Bronchial epithelial cell (primary cell): Measurements from ENCODE around the gene S100A11. TPM values are rescaled to one million over a fixed set of nuclear protein-coding genes. Genes with fewer than 3 reads are reported as not detected.

Experiments used
- DNase-seq: peaks from one replicate; pipeline ENCODE4 v3.0.0-alpha.2; 2010; ENCODE audit warnings: low read depth
- FAIRE-seq: peaks from 2 replicates; lab custom pipeline; 2011; peaks lifted over from hg19 to GRCh38; lab: Jason Lieb, UNC
- H3K27me3 ChIP-seq: 2 replicates; pipeline ENCODE4 v1.5.1; 2011; ENCODE audit warnings: low read length; ENCODE audit not compliant: control insufficient read depth, insufficient read depth
- H3K36me3 ChIP-seq: 2 replicates; pipeline ENCODE4 v1.5.1; 2011; ENCODE audit warnings: low read length; ENCODE audit not compliant: control insufficient read depth, insufficient read depth
- H3K4me3 ChIP-seq: 2 replicates; pipeline ENCODE4 v1.5.1; 2011; ENCODE audit warnings: mild to moderate bottlenecking, low read depth, low read length, control low read depth
- CTCF ChIP-seq: IDR thresholded peaks from 2 replicates; pipeline ENCODE4 v1.5.1; 2011; ENCODE audit warnings: mild to moderate bottlenecking, moderate library complexity, low read length, control low read depth, inconsistent platforms; ENCODE audit not compliant: insufficient read depth, severe bottlenecking
- total RNA-seq: library from RNA; depleted of rRNA; stranded (reverse); fragments of >200 nt; gene quantifications from 2 replicates; pipeline ENCODE4 v1.2.1, GENCODE V29; 2014

Gene S100A11
- total RNA-seq, 1 donor from 2014 or later = 58.7 TPM

GRCh38 chr1:151984313-151984956 is 52.4 kb downstream of the S100A11 start:
- no peak for TF ChIP-seq CTCF
- no peak for DNase-seq
- H3K36me3 ChIP-seq = peaks cover 22% of the 10 kb centered on the region
- H3K4me3 ChIP-seq = no peak overlapping the region
- H3K27me3 ChIP-seq = no peaks in the 10 kb centered on the region
- no peak for FAIRE-seq

Other genes with a start within 250 kb of the S100A11 start
- 6.8 and 9.1 TPM in 2 replicates for gene TDRKH, start 246.5 kb downstream of the S100A11 start, total RNA-seq
- under 0.01 TPM in 1 of 2 replicates, not detected in the other for gene LINGO4, start 231.6 kb downstream of the S100A11 start, total RNA-seq
- 0.26 and 2.8 TPM in 2 replicates for gene RORC, start 205.2 kb downstream of the S100A11 start, total RNA-seq
- gene C2CD4D, start 197.2 kb downstream of the S100A11 start, total RNA-seq = not detected in 2 replicates
- gene THEM5, start 183.3 kb downstream of the S100A11 start, total RNA-seq = not detected in 2 replicates
- gene THEM4, start 127.5 kb downstream of the S100A11 start, total RNA-seq = 6.7 and 9.7 TPM in 2 replicates
- gene S100A10, start 43.1 kb downstream of the S100A11 start, total RNA-seq = 120 and 212 TPM in 2 replicates
- not detected in 2 replicates for gene TCHHL1, start 52.1 kb upstream of the S100A11 start, total RNA-seq
- gene TCHH, start 78.4 kb upstream of the S100A11 start, total RNA-seq = under 0.01 TPM in 2 replicates
- gene RPTN, start 122.2 kb upstream of the S100A11 start, total RNA-seq = 0.53 and 2.9 TPM in 2 replicates
- gene HRNR, start 187.2 kb upstream of the S100A11 start, total RNA-seq = under 0.01 and 0.26 TPM in 2 replicates